Spleen (tissue), 11 donors: ENCODE data around the gene SRPX. TPM values are rescaled to one million over a fixed set of nuclear protein-coding genes. Genes with fewer than 3 reads are reported as not detected.

Source experiments
- DNase-seq: peaks from one replicate; pipeline ENCODE4 v3.0.0-alpha.2; 2020
- H3K27ac ChIP-seq, 8 donors: fragments of 200-600 bp; sonication (generic) in 7 of 8; 1 replicate in 4 of 8; 2 replicates in 4 of 8; pipeline versions ENCODE4 v1.5.0 to v1.8.0; 2016 to 2021; ENCODE audit warnings: inconsistent platforms in 4 of 8, mild to moderate bottlenecking in 4 of 8, moderate library complexity in 1 of 8
- H3K27me3 ChIP-seq, 7 donors: fragments of 200-600 bp; sonication (generic) in 6 of 7; replicated peaks in 1 of 7; 1 replicate in 4 of 7; 2 replicates in 3 of 7; pipeline versions ENCODE4 v1.5.0 to v1.8.0; 2016 to 2021; ENCODE audit warnings: inconsistent platforms in 3 of 7, mild to moderate bottlenecking in 1 of 7
- H3K36me3 ChIP-seq, 6 donors: fragments of 200-600 bp; sonication (generic) in 5 of 6; 1 replicate in 4 of 6; 2 replicates in 2 of 6; pipeline versions ENCODE4 v1.5.0 to v1.8.0; 2016 to 2021; ENCODE audit warnings: inconsistent platforms in 2 of 6
- H3K4me1 ChIP-seq, 6 donors: fragments of 200-600 bp; sonication (generic) in 5 of 6; 1 replicate in 3 of 6; 2 replicates in 3 of 6; pipeline versions ENCODE4 v1.5.0 to v1.8.0; 2016 to 2021; ENCODE audit warnings: inconsistent platforms in 3 of 6
- H3K4me3 ChIP-seq, 8 donors: fragments of 200-600 bp; sonication (generic) in 7 of 8; 1 replicate in 4 of 8; 2 replicates in 4 of 8; pipeline versions ENCODE4 v1.5.0 to v1.8.0; 2016 to 2021; ENCODE audit warnings: inconsistent platforms in 4 of 8, mild to moderate bottlenecking in 4 of 8, moderate library complexity in 2 of 8
- H3K9me3 ChIP-seq, 8 donors: fragments of 200-600 bp; sonication (generic) in 7 of 8; 1 replicate in 4 of 8; 2 replicates in 4 of 8; pipeline versions ENCODE4 v1.5.0 to v1.8.0; 2016 to 2021; ENCODE audit warnings: inconsistent platforms in 4 of 8
- POLR2A ChIP-seq, 3 donors: fragments of 450-650 bp; IDR thresholded peaks; one replicate each; pipeline ENCODE4 v1.5.1; 2017; ENCODE audit warnings: antibody characterized with exemption in 3 of 3, mild to moderate bottlenecking in 1 of 3
- POLR2AphosphoS5 ChIP-seq, 3 donors: sonication (generic); formaldehyde crosslinking; IDR thresholded peaks; one replicate each; pipeline ENCODE4 v1.5.1; 2017; ENCODE audit warnings: antibody characterized with exemption in 3 of 3
- WGBS, 5 donors: extraction: QIAGEN DNeasy Blood & Tissue Kit in 3 of 5; methylation state at CpG; one replicate each; pipeline versions ENCODE4 v1.1.5 to v1.1.7; 2013 to 2018; 5-methylcytosine and 5-hydroxymethylcytosine counted together
- intact Hi-C: fragments of 100-400 bp; cut with DNase I; formaldehyde crosslinking; loops from one replicate; pipeline ENCODE4 v1.15.0; 2023; ENCODE audit warnings: low total_unique reads
- polyA plus RNA-seq, 3 donors: library from polyadenylated mRNA; stranded (reverse); fragments of 200-250 nt; gene quantifications; one replicate each; pipeline ENCODE4 v1.2.1, GENCODE V29; 2013
- total RNA-seq, 7 donors: library from RNA; depleted of rRNA in 3 of 7; stranded (reverse); fragments of >200 nt in 3 of 7; fragmentation: NEBNext Ultra II Directional in 4 of 7; extraction: Animal tissue kit (Norgen Biotek cat#: 25700) in 4 of 7; gene quantifications; one replicate each; pipeline versions ENCODE4 v1.1.0 to v1.2.1, GENCODE V29; 2016 to 2021
- TF ChIP-seq, protein P1 (sequence below), 11 experiments: fragments of 200-600 bp in 7 of 11; fragments of 450-650 bp in 4 of 11; sonication (generic) in 4 of 11; IDR thresholded peaks in 8 of 11; conservative IDR thresholded peaks in 3 of 11; 1 replicate in 7 of 11; 2 replicates in 4 of 11; pipeline versions ENCODE4 v1.4.0 to v1.8.0; 2016 to 2021; ENCODE audit warnings: antibody characterized with exemption in 11 of 11, inconsistent platforms in 4 of 11, mild to moderate bottlenecking in 1 of 11
- donor health status: healthy with polysubstance abuse.
- donor health status: DM: no; HTN: no; CAD: no; lungs with moderate emphysema.
- donor health status: DM: no; HTN: no; CAD: no.
- donor health status: Bipolar disorder and iron deficiency.
- donor health status: healthy.
- donor health status: DM: no; HTN: no; CAD: no.
- donor health status: DM: yes; HTN: yes; CAD: no.

The SRPX gene
- total and polyA plus RNA-seq, 10 donors: 0.50 to 10.3 (median 1.9) TPM

DNA sequence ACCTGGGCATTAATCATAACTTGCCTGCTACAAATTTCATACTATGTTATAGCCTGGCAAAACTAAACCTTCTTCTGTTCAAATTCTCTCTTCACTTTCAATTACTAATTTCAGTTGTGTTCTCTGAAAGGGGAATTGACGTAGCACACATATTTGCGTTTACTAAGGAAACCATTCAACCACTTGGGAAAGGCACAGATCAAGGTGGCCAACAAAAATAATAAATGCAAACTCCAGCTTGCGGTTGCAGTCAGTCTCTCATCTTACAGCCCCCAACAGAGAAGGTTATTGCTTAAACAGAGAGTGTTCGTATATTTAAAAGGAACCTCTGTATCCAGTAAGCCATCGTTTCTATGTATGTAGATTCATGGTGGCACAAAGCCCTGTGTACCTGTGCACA lies 4.0 kb downstream of the SRPX start:
- H3K36me3 ChIP-seq: no peaks in the 10 kb centered on the region
- TF ChIP-seq, protein P1, sequence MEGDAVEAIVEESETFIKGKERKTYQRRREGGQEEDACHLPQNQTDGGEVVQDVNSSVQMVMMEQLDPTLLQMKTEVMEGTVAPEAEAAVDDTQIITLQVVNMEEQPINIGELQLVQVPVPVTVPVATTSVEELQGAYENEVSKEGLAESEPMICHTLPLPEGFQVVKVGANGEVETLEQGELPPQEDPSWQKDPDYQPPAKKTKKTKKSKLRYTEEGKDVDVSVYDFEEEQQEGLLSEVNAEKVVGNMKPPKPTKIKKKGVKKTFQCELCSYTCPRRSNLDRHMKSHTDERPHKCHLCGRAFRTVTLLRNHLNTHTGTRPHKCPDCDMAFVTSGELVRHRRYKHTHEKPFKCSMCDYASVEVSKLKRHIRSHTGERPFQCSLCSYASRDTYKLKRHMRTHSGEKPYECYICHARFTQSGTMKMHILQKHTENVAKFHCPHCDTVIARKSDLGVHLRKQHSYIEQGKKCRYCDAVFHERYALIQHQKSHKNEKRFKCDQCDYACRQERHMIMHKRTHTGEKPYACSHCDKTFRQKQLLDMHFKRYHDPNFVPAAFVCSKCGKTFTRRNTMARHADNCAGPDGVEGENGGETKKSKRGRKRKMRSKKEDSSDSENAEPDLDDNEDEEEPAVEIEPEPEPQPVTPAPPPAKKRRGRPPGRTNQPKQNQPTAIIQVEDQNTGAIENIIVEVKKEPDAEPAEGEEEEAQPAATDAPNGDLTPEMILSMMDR (IDR thresholded peaks at IDR 0.05 in 8 of 11, conservative IDR thresholded peaks at IDR 0.05 in 3 of 11): no peak
- TF ChIP-seq POLR2AphosphoS5 (IDR thresholded peaks at IDR 0.05) (no peak), POLR2A (IDR thresholded peaks at IDR 0.05) (no peak)
- intact Hi-C loops: no loop called here
- no peak overlapping the region for H3K4me3 ChIP-seq
- H3K27me3 ChIP-seq: peaks cover 0 to 48% (median 22%) of the 10 kb centered on the region in 7 donors
- no peak for DNase-seq
- no peak overlapping the region for H3K27ac ChIP-seq
- H3K4me1 ChIP-seq: peaks cover 0 to 15% (median 7%) of the 10 kb centered on the region in 6 donors
- H3K9me3 ChIP-seq: no peaks in the 10 kb centered on the region
- 66 to 77% (median 71%) methylated on average over 5 of the region's 5 CpGs for WGBS, 5 donors

DNA sequence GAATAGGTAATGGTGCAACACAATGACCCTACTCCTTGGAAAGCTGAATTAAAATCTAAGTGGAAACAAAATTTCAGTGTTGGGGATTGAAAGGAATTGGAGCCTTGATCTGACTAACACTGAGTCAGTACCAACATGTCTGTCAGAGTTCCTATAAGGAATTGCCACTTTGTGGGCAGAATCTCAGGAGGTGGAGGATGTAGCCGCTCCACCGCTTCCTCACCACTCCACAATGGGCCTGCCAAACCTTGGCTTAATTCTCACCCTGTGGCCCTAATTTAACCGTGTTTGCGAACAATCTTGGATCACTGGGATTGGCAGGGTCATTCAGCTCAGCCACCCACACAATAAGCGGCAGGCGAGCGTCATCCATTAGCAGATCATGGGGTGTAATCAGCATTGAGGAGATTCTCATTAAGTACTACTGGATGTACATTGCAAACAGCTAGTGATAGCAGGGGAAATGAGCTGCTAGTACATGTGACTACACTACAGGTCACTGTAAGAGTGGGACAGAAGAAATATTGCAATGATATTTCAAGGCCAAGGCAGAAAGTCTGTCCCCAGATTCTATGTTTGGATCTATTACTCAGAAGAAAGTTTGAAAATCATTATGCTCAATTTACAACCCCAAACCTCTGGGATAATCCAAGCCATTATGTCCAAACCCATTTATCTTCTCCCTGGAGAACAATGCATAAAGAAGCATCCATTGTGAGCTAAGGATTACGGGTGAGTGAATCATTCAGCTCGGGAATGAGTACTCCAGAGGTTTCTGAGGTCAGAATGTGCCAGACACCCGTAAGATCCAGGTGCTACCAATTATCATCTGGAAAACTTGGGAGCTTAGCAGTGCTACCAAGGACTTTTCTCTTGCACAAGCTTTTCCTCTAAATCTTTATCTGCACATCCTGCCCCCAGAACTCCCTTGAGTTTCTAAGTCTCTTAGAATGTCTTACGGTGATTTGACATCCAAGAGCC lies 5.8 kb downstream of the SRPX start:
- TF ChIP-seq POLR2AphosphoS5 (IDR thresholded peaks at IDR 0.05) (no peak), POLR2A (IDR thresholded peaks at IDR 0.05) (no peak)
- TF ChIP-seq, protein P1 (IDR thresholded peaks at IDR 0.05 in 8 of 11, conservative IDR thresholded peaks at IDR 0.05 in 3 of 11): no peak
- Histone ChIP-seq H3K27ac (no peak overlapping the region), H3K36me3 (no peaks in the 10 kb centered on the region), H3K9me3 (no peaks in the 10 kb centered on the region), H3K4me1 (peaks cover 0 to 3% (median 2%) of the 10 kb centered on the region in 6 donors), H3K4me3 (no peak overlapping the region), H3K27me3 (peaks cover 0 to 30% (median 10%) of the 10 kb centered on the region in 7 donors)
- intact Hi-C loops: no loop called here
- WGBS, 5 donors: 80 to 82% (median 81%) methylated on average over 8 to 11 of the region's 11 CpGs
- no peak for DNase-seq

DNA sequence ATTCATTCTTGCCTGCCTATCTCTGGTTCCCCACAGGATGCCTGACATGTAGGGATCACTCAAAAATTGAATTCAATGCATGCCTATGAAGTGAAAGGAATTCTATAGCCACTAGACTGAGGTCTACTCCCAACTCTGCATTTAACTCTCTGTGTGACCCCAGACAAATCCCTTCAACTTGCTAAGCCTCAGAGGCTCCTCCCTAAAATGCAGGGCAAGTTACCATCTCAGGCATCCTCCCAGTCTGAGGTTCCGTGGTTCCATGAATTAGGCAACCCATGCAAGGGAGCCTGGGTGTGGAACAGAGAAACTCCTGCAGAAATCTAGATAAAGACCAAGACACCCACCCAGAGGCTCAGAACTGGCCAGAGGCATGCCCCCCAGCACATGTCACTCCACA lies 6.6 kb downstream of the SRPX start:
- TF ChIP-seq, protein P1 (IDR thresholded peaks at IDR 0.05 in 8 of 11, conservative IDR thresholded peaks at IDR 0.05 in 3 of 11): no peak
- TF ChIP-seq POLR2A (IDR thresholded peaks at IDR 0.05) (no peak), POLR2AphosphoS5 (IDR thresholded peaks at IDR 0.05) (no peak)
- Histone ChIP-seq H3K27me3 (peaks cover 0 to 22% (median 9%) of the 10 kb centered on the region in 7 donors), H3K4me3 (no peak overlapping the region), H3K9me3 (no peaks in the 10 kb centered on the region), H3K36me3 (no peaks in the 10 kb centered on the region), H3K27ac (no peak overlapping the region), H3K4me1 (peaks cover 0 to 3% (median 0%) of the 10 kb centered on the region in 6 donors)
- 50 to 100% (median 83%) methylated on average over 1 of the region's 1 CpG for WGBS, 5 donors
- intact Hi-C loops: no loop called here
- no peak for DNase-seq
